DMS53 treated with DMSO at 0.1 percent for 48 hours (cell line): ENCODE measurements around the gene POMT1.

Experiments
- DNase-seq: peaks from one replicate; lab custom pipeline; 2025; ENCODE audit not compliant: unreplicated experiment; lab: John Stamatoyannopoulos, UW

The POMT1 gene

DNA sequence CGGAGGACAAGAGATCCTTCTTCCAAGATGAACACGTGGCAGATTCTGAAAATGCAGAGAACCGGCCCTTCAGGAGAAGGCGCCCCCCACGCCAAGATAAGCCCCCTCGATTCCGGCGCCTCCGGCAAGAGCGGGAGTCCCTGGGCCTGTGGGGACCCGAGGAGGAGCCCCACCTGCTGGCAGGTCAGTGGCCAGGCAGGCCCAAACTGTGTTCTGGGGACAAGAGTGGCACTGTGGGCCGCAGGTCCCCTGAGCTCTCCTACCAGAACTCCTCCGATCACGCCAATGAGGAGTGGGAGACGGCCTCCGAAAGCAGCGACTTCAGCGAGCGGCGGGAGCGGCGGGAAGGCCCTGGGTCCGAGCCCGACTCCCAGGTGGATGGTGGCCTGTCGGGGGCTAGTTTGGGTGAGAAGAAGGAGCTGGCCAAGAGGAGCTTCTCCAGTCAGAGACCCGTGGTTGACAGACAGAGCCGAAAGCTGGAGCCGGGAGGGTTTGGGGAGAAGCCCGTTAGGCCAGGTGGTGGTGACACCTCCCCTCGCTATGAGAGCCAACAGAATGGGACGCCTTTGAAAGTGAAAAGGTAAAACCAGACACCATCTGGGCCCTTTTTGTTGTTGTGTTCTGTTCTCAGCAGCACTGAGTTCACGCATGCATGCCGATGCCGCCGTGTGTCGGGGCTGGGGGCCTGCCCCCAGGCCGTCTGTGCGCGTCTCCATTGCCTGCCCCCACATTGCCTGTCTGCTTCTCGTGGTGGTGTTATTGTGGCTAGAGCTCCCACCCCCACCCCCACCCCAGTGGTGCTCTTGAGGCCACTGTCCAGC lies 26.6 kb upstream of the POMT1 start:
- no peak for DNase-seq

- DNase-seq = no peak
Measured at GRCh38 chr9:131476777-131477345, 25.9 kb upstream of the POMT1 start.

DNA sequence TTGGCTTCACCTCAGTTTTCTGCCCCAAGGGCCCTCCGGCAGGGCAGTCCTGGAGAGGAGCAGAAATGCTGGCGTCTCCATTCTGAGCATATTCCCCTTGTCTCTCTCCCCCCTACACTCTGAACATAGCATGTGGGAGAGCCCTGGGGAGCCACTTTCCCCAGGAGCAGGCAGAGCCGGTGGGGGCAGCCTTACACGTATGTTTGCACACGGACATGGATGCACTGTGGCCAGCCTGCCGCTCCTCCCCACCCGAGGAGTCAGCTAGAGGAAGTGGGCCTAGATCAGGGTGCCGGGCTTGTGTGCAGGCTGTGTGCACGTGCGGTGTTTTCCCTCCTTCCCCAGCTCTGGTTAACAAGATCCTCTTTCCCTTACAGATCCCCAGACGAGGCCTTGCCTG lies 25.4 kb upstream of the POMT1 start:
- DNase-seq = no peak

- DNase-seq = no peak
Measured at GRCh38 chr9:131477816-131478419, 24.8 kb upstream of the POMT1 start.

DNA sequence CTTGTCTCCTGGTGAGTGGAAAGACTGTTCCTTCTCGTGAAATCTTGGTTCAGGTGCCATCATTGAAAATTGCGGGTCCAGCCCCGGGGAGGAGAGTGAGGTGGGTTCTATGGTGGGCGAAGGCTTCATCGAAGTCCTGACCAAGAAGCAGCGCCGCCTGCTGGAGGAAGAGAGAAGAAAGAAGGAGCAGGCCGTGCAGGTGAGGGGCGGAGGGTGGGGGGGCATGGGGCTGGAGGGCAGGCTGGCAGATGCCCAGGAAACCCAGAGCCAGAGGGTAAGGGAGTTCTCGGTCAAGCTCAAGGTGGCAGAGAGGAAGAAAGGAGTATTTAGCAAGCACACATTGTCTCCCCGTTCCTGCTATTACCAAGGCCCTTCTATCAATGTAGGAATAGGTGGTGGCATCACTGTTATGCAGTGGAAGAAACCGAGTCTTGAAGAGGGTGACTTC lies 24.3 kb upstream of the POMT1 start:
- DNase-seq = no peak

GRCh38 chr9:131478911-131479310 lies 23.8 kb upstream of the POMT1 start:
- DNase-seq = no peak

DNA sequence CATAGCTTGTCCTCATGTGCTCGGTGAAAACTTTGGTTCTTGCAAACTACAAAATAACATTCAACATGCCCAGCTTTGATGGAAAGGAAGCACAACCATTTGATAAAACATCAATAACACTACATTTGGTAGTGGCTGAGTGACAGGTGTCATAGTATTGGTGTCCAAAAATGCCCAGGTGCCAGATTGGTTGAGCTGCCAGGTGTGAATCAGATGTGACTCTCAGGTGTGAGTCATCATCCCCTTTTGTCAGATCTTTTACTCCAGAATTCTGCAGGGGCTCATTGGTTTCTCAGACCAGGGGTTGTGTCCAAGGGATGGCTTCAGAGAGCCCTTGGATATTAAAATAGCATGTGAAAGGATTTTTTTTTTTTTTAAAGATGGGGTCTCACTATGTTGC lies 22.5 kb upstream of the POMT1 start:
- no peak for DNase-seq

- DNase-seq = no peak
Measured at GRCh38 chr9:131481441-131482342, 21.0 kb upstream of the POMT1 start.

DNA sequence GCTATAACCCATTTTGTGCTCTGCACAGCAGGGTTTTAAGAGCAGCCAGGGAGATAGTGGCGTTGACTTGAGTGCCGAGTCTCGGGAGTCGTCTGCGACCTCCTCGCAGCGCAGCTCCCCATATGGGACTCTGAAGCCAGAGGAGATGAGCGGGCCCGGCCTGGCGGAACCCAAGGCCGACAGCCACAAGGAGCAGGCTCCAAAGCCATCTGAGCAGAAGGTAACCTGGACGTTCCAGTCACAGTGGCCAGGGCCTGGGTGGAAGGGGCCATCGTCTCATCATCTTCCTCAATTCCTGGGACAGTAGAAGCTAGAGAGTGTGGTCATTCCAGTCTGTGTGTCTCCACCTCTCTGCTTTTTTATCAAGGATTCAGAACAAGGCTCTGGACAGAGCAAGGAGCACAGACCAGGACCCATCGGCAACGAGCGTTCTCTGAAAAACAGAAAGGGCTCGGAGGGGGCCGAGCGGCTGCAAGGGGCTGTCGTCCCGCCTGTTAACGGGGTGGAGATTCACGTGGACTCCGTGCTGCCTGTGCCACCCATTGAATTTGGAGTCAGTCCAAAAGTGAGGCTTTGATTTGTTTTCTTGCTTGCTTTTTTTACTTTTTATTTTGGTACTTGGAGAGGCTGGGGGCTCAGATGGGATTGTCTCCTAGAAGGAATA lies 20.2 kb upstream of the POMT1 start:
- DNase-seq = no peak

- no peak for DNase-seq
Measured at GRCh38 chr9:131483319-131484050, 19.2 kb upstream of the POMT1 start.

- no peak for DNase-seq
Measured at GRCh38 chr9:131484051-131484445, 18.7 kb upstream of the POMT1 start.

DNA sequence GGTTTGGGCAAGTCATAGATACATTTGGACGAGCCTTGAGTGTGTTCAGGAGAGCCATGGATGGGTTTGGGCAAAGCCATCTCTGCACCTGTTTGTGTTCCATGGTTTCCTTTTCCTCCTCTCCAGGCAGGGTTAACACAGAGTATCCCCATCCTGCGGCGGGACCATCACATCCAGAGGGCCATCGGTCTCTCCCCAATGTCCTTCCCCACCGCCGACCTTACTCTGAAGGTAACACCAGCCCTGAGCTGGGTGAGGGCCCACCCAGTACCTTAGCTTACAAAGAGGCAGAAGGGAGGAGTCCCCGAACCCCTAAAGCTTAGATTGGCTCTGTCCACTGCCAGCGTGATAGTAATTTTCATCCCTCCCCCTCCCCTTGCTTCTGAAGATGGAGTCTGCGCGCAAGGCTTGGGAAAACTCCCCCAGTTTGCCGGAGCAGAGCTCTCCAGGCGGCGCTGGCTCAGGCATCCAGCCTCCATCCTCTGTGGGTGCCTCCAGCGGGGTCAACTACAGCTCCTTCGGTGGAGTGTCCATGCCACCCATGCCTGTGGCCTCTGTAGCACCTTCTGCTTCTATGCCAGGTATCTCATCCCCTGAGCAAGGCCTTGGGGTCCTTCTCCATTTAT lies 18.0 kb upstream of the POMT1 start:
- DNase-seq = no peak

DNA sequence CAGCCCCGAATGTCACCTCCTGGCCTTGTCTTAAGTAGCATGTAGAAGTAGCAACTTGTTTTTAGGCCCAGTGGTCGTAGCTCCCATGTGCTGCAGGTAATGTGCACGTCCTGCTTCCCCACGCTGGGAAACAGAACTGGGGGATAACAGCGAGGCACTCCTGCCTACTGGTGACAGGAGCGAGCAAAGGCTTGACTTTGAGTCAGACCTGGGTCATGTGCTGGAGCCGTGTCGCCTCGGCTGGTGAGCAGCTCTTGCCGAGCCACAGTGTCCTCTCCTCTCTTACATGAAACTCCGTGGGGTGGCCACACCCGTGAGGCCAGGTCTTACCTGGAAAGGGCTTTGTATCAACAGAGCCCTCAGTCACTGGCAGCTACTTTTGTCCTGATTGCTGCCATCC lies 17.5 kb upstream of the POMT1 start:
- DNase-seq = no peak

- DNase-seq = no peak
Measured at GRCh38 chr9:131485728-131486422, 16.8 kb upstream of the POMT1 start.

GRCh38 chr9:131487001-131487400 lies 15.7 kb upstream of the POMT1 start:
- DNase-seq = no peak

- DNase-seq = no peak
Measured at GRCh38 chr9:131487621-131488031, 15.1 kb upstream of the POMT1 start.

- DNase-seq = no peak
Measured at GRCh38 chr9:131490514-131490913, 12.2 kb upstream of the POMT1 start.

- no peak for DNase-seq
Measured at GRCh38 chr9:131491001-131491710, 11.6 kb upstream of the POMT1 start.
